Stimulated activated naive CD4-positive, alpha-beta T cell treated with Interleukin-2 at 50 U/mL for 16 hours (primary cell): ENCODE measurements around the gene RPL37A.

Experiments used
- DNase-seq: peaks from one replicate; lab custom pipeline; 2025; lab: John Stamatoyannopoulos, UW

Gene RPL37A

DNA sequence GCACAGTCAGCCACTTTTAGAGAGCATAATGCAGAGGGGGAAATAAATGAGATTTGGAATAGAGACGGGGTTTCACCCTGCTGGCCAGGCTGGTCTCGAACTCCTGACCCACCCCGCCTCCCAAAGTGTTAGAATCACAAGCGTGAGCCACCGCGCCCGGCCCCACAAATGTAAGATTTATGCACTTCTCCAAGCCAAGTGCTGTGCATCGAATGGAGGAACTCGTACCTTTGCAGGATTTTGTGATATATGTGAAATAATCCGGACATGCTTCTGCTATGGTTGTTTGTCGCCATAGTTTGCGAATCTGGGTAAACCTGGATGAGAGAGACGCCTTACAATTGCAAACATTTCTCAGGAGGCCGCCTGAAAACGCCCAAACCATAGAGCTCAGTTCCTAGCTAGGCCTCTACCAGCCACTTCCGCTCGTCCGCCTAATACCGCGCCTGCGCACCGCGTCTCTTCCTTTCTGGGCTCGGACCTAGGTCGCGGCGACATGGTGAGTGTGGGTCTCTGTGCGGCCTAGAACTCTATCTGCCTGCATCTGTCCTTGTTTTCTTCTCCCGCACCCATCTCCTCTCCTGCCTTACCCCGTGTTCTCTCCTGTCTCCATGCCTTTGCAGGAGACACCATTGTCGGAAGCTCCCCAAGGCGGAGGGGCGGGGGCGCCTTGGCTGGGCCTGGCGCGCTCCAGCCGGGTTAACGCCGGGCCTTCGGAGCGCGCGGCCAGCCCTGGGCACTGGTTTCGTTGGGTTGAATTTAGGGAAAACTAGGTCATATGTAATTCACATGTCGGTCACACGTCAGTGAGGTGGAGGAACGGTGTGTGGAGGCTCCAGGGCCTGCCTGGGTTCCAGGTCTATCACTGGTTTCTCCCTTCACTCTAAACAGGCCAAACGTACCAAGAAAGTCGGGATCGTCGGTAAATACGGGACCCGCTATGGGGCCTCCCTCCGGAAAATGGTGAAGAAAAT, at the start of gene RPL37A:
Gene RPL37A, plus strand, starts transcription at position 466 of the 974 bp plus-strand sequence. Its CDS starts 31 bp downstream, at position 497.
- DNase-seq = peak; percentile 86

DNA sequence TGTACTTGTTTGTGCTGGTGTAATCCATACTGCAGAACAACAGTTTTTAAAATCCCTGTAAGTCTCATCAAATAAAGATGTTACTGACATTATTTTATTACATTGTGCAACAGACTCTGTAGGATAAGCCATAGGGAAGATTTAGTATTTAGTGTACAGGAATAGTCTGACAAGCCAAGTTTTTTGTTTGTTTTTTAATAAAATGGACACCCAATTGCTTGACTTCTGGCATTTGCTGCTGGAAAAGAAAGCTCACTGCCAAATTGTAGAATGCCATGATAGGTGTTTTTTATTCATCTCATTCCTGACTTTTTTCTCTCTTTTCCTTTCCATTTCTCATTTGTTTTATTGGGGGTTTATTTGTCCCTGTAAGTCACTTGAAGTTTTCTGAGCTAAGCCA, 48.3 kb upstream of the RPL37A start:
- DNase-seq = no peak

DNA sequence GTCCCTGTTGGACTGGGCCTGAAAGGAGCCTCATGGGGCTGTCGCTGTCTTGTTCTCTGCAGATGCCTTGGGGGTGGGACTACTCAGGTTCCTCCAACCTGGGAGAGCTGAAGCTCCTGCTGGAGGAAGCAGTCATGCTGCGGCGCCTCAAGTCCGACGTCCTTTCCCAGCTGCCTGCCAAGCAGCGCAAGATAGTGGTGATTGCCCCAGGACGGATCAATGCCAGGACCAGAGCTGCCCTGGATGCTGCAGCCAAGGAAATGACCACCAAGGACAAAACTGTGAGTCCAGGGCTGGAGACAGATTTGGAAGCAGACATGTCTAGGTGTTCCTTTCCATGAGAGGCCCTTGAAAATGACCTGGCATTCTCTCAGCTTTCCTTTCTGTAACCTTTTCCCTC, 47.9 kb upstream of the RPL37A start:
- no peak for DNase-seq

GRCh38 chr2:216453955-216454614, 44.6 kb upstream of the RPL37A start:
- DNase-seq = no peak

DNA sequence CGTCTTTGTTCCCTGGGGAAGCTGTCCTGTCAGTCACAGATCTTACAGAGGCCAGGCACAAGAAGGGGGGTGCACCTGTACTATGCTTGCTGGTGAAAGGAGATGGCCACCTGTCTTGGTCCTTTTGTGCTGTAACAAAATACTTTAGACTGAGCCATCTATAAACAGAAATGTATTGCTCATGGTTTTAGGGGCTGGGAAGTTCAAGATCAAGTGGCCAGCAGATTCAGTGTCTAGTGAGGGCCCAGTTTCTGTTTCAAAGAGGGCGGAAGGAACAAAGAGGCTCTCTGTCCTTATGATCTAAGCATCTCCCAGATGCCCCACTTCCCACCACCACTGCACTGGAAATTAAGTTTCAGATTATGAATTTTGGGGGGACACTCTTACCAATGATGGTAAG, 35.5 kb upstream of the RPL37A start:
- no peak for DNase-seq

DNA sequence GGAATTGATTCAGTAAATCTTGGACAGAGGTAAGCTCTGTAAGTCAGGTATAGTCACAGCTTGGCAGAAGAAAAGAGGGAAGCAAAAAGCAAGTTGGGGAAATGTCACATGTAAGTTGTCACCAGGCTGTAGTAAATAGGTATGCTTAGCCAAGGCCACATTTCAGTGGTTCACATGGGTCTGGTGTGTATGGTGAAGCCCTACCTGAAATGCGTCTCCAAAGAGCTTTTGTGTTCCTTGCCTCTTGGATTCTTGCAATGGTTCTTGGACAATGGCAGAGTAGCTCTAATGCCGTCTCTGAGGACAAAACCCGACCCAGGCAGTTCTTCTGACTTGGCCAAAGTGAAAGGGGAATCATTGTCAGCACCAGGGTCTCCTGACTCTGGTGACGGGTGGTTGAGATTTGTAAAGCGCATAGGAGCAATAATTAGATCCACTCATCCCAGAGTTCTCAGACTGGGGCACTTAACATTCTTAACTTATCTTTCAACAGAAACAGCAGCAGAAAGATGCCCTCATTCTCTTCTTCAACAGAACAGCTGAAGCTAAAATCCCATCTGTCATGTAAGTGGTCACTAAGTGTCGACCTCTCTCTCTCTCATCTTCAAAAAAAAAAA, 34.4 kb upstream of the RPL37A start:
- DNase-seq = no peak

GRCh38 chr2:216465579-216466195, 33.0 kb upstream of the RPL37A start:
- no peak for DNase-seq

DNA sequence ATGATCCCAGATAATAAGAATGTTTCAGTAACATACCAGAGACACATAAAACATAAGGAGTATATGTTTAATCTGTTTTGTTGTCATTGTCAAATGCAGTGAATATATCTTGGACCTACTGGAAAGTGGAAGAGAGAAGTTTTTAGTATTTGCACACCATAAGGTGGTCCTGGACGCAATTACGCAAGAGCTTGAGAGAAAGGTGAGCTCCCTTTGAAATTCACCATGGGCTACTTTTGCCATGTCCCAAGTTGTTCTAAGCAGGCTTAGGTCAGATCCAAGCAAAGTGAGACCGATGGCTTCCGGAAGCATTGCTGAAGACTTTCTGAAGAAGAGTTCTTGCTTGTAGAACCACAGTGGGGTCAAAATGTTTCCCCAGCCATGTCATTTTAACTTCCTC, 30.8 kb upstream of the RPL37A start:
- DNase-seq = no peak

GRCh38 chr2:216469661-216470060, 29.0 kb upstream of the RPL37A start:
- DNase-seq = no peak

DNA sequence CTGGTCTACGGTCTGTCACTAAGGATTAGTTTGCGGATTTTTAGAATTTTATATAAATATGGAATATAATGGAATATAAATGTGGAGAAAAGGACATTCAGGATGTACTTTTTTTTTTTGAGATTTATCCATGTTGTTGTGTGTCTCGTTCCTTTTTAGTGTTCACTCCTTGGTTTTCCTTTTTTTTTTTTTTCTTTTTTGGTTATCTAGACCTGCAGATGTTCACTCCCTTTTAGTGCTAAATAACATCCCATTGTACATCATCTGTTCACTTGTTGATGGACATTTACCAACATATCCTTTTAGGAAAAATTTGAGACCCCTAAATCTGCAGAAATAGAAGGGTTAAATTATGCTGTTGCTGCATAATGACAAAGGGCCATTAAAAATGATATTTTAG, 25.5 kb upstream of the RPL37A start:
- no peak for DNase-seq

DNA sequence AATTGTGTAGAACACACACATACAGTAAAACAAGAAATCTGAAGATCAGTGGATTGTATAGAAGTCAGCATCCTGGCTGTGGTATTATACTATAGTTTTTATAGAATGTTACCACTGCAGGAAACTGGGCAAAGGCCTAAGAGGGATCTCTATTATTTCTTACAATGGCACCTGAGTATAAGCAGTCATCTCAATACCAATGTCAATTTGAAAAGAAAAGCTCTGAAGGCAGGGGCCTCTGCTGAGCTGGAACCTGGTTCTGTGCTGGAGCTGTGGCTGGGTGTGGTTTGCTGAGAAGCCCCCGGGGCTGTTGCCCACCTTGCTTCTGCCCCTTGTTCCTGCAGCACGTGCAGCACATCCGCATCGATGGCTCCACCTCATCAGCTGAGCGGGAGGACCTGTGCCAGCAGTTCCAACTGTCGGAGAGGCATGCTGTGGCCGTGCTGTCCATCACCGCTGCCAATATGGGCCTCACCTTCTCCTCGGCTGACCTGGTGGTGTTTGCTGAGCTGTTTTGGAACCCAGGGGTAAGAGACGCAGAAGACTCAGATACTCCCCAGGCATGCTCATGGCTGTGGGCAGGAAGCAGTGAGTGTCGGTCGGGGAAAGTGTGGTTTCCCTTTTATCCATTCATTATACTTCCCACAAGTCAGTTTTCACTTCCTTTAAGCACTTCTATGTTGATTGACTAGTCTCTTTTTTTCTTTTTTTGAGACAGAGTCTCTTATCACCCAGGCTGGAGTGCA, 23.5 kb upstream of the RPL37A start:
- DNase-seq = no peak

- DNase-seq = no peak
Observed at GRCh38 chr2:216475767-216476166, 22.9 kb upstream of the RPL37A start.

DNA sequence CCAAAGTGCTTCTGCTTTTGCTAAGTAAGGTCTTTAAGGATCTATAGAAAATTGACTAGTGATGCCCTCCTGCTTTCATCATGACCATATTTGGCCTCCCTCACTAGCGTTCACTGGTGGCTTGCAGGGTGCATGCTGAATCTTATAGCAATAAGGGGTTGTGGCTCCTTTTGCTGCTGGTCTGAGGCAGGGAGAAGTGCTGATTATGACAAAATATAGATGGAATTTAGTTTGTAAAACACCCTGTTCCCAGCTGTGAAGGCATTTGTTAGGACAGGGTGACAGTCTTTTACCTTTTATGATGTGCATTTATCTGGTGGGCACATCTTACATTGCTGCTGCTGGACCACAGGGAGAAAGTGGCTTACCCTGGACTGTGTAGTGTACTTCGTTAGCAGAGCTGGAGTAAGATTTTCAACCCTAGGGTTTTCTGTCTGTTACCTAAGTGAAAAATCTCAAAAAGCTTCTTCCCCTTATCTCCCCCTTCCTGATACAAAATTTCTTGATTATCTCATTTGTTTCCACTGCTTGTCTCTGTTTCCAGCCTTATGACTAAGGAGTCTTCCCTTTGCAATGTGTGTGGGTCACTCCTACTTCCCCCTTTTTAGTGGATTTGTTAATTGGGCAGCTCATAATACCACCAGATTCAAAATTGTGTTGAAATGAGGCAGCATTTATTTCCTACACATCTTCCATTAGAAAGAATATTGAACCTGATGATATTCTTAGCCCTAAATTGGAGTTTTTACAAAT, 21.2 kb upstream of the RPL37A start:
- no peak for DNase-seq

DNA sequence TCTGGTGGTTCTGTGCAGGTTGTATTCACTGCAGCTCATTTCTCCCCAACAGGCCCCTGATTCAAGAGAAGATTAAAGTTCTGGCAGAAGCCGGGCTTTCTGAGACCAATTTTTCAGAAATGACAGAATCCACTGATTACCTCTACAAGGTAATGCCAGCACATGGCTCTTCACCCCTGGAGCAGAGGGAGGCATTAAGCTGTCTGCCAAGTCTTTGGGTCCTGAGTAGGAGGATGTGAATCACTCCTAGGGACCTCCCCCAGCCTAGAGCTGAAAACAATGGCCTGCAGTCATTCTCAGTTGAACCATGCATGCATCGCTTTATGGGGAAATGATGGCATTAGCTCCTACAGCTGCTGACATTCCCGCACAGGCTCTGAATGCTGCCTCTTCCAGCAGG, 20.5 kb upstream of the RPL37A start:
- DNase-seq = no peak

- DNase-seq = no peak
Observed at GRCh38 chr2:216478791-216479190, 19.9 kb upstream of the RPL37A start.

GRCh38 chr2:216480221-216480620, 18.4 kb upstream of the RPL37A start:
- no peak for DNase-seq

GRCh38 chr2:216482640-216483039, 16.0 kb upstream of the RPL37A start:
- DNase-seq = no peak

GRCh38 chr2:216485237-216485636, 13.4 kb upstream of the RPL37A start:
- no peak for DNase-seq

DNA sequence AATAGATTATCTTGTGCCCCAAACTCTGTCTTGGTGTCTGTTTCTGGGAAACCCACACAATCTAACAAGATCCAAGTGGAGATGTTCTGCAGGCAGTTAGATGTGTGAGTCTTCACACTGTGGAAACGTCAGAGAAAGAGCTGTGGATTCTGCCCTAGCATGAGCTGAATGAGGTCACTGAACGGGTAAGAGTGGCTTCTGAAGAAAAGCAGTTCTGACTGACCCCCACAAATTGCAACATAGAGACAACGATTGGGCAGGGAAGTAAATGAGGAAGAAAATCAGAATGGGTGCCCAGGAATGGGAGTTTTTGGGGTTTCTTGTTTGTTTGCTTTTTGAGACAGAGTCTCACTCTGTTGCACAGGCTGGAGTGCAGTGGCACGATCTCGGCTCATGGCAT, 12.9 kb upstream of the RPL37A start:
- no peak for DNase-seq

GRCh38 chr2:216486271-216486670, 12.4 kb upstream of the RPL37A start:
- DNase-seq = no peak

- DNase-seq = no peak
Observed at GRCh38 chr2:216486708-216487107, 11.9 kb upstream of the RPL37A start.
